Mesodermal cell (in vitro differentiated cells): Measurements from ENCODE around the gene PPP1R9A.

Source experiments
- H3K27ac ChIP-seq: 2 replicates; pipeline ENCODE4 v1.7.0; 2013; ENCODE audit warnings: mild to moderate bottlenecking, low read depth, low read length, moderate library complexity; ENCODE audit not compliant: severe bottlenecking
- H3K36me3 ChIP-seq: 2 replicates; pipeline ENCODE4 v1.7.1; 2013; ENCODE audit warnings: mild to moderate bottlenecking, low read length, moderate library complexity; ENCODE audit not compliant: control insufficient read depth, insufficient read depth
- H3K4me1 ChIP-seq: one replicate; pipeline ENCODE4 v1.7.1; 2013; ENCODE audit warnings: mild to moderate bottlenecking, low read length; ENCODE audit not compliant: insufficient read depth, control insufficient read depth, poor library complexity, severe bottlenecking
- H3K4me3 ChIP-seq: 2 replicates; pipeline ENCODE4 v1.7.0; 2013; ENCODE audit warnings: low read length, control low read depth, mild to moderate bottlenecking; ENCODE audit not compliant: insufficient read depth, poor library complexity, severe bottlenecking; ENCODE audit errors: extremely low read depth
- H3K9me3 ChIP-seq: 2 replicates; pipeline ENCODE4 v1.7.1; 2013; ENCODE audit warnings: mild to moderate bottlenecking, low read length, moderate library complexity; ENCODE audit not compliant: control insufficient read depth
- WGBS, 2 experiments: methylation state at CpG; one replicate each; pipeline ENCODE4 v1.1.5; 2013; ENCODE audit warnings: missing lambda C conversion rate in 2 of 2; ENCODE audit not compliant: insufficient coverage in 2 of 2; 5-methylcytosine and 5-hydroxymethylcytosine counted together

PPP1R9A gene

DNA sequence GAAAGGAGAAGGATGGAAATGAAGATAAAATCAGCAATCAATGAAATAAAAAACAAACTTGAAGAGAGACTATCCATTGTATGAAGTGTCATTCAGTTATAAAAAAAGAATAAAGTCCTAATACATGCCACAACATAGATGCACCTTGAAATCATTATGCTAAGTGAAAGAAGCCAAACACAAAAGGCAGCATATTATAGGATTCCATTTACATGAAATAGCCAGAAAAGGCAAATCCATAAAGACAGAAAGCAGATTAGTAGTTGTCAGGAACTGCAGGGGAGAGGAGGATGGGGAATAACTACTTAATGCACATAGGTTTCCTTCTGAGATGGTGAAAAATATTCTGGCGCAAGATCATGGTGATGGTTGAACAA, 423.6 kb downstream of the PPP1R9A start:
- Histone ChIP-seq H3K36me3 (no peaks in the 10 kb centered on the region), H3K27ac (no peak overlapping the region), H3K9me3 (no peaks in the 10 kb centered on the region), H3K4me3 (no peak overlapping the region), H3K4me1 (no peaks in the 10 kb centered on the region)
- WGBS, 2 experiments = 100% methylated on average over 1 of the region's 1 CpG; no CpG with 5 or more reads in 1 of the 2 experiments

DNA sequence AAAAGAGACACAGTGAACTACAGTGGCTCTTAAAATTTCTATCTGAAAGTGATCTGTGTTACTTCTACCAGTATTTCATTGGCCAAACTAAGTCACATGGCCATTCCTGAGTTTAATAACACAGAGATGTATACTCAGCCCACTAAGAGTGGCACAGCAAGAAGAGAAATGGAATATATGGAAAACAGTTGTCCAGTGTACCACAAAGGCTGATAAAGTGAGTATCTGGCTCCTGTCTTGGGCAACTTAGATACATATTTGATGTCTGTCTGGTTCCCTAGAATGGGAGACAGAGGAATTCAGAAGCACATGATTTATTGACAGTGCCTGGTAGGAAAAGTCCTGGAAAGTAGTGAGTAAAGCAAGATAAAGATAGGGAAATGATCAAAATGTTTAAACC, 427.1 kb downstream of the PPP1R9A start:
- Histone ChIP-seq H3K4me3 (no peak overlapping the region), H3K27ac (no peak overlapping the region), H3K9me3 (no peaks in the 10 kb centered on the region), H3K4me1 (no peaks in the 10 kb centered on the region), H3K36me3 (no peaks in the 10 kb centered on the region)

GRCh38 chr7:95335093-95335492, 427.7 kb downstream of the PPP1R9A start:
- H3K4me1 ChIP-seq = no peaks in the 10 kb centered on the region
- no peak overlapping the region for H3K27ac ChIP-seq
- H3K36me3 ChIP-seq = no peaks in the 10 kb centered on the region
- no peak overlapping the region for H3K4me3 ChIP-seq
- no peaks in the 10 kb centered on the region for H3K9me3 ChIP-seq

GRCh38 chr7:95338832-95339231, 431.4 kb downstream of the PPP1R9A start:
- Histone ChIP-seq H3K36me3 (no peaks in the 10 kb centered on the region), H3K4me3 (no peak overlapping the region), H3K4me1 (no peaks in the 10 kb centered on the region), H3K27ac (no peak overlapping the region), H3K9me3 (no peaks in the 10 kb centered on the region)
- WGBS, 2 experiments = 92 to 100% methylated on average over 3 of the region's 3 CpGs

DNA sequence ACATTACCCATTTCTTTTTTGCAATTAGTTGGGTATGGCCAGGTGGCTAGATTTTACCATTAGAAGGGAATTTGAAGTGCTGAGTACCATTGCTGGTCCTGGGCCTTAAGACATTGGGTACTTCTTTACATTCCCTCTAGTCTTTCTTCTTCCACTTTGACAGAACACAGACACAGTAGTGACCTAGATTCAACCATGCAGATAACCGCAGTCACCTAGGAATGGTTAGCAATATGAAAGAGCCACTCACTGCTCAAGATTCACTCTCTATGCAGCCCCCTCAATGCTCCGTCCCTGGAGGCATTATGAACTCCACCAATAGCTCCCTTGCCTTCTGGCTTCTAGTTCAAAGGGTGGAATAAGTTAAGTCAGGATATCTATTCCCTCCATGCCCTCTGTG, 433.1 kb downstream of the PPP1R9A start:
- H3K36me3 ChIP-seq = no peaks in the 10 kb centered on the region
- H3K4me1 ChIP-seq = no peaks in the 10 kb centered on the region
- no peak overlapping the region for H3K27ac ChIP-seq
- H3K9me3 ChIP-seq = no peaks in the 10 kb centered on the region
- H3K4me3 ChIP-seq = no peak overlapping the region
- no CpG with 5 or more reads among the region's 2 CpGs for WGBS, 2 experiments

DNA sequence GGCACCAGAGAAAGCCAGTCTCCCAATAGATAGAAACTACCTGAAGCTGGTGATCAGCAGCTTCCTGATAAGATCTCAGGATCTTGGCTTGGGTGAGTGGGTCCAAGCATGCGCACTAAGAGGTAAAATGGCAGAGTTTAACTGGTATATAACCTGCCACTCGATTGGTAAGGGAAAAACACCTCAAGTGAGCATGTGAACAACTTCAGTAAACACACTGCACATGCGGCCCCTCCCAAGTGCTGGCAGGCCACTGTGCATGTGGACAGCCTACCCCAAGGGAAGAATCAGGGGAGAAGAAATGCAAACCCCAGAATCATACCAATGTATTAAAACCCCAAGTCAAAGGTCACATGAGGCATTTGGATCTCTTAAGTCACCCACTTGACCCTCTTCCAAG, 434.6 kb downstream of the PPP1R9A start:
- Histone ChIP-seq H3K36me3 (no peaks in the 10 kb centered on the region), H3K4me3 (no peak overlapping the region), H3K9me3 (no peaks in the 10 kb centered on the region), H3K27ac (no peak overlapping the region), H3K4me1 (no peaks in the 10 kb centered on the region)
- WGBS, 2 experiments = 88 to 100% methylated on average over 1 to 2 of the region's 3 CpGs

GRCh38 chr7:95342642-95343307, 435.4 kb downstream of the PPP1R9A start:
- Histone ChIP-seq H3K4me3 (no peak overlapping the region), H3K36me3 (no peaks in the 10 kb centered on the region), H3K27ac (no peak overlapping the region), H3K4me1 (no peaks in the 10 kb centered on the region), H3K9me3 (no peaks in the 10 kb centered on the region)
- WGBS, 2 experiments = 29 to 39% methylated on average over 1 to 4 of the region's 4 CpGs
